Measurements from ENCODE around the gene RAP1GAP.

DNA sequence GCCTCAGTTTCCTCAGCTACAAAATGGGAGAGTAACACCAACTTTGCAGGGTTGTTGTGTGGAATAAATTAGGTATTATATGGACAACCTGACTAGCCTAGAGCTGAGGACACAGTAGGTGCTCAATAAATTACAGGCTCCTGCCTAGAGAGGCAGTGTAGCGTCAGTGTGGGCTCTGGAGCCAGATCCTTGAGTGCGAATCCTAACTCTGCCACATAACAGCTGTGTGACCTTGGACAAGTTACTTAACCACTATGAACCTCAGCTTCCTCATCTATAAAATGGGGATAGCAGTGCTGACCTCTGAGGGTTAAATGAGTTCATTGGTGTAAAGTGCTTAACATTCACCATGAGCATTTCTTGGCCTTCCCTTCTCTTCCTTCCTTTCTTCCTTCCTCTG lies 33.1 kb downstream of the RAP1GAP start:
- no peak for TF ChIP-seq CTCF (IDR thresholded peaks at IDR 0.05; ENCODE audit: poor library complexity, severe bottlenecking)
- no peak for TF ChIP-seq EZH2 (IDR thresholded peaks at IDR 0.05; ENCODE audit: borderline replicate concordance, insufficient read depth, low read length, poor library complexity, severe bottlenecking)
- TF ChIP-seq EP300 (conservative IDR thresholded peaks at IDR 0.05; ENCODE audit: poor library complexity, severe bottlenecking) = no peak

All from neural cell (in vitro differentiated cells).